ENCODE results near the gene OR10W1. TPM values are rescaled to one million over a fixed set of nuclear protein-coding genes. Genes with fewer than 3 reads are reported as not detected.

Gene OR10W1
- total RNA-seq, 4 donors from 2014 or later: not detected

DNA sequence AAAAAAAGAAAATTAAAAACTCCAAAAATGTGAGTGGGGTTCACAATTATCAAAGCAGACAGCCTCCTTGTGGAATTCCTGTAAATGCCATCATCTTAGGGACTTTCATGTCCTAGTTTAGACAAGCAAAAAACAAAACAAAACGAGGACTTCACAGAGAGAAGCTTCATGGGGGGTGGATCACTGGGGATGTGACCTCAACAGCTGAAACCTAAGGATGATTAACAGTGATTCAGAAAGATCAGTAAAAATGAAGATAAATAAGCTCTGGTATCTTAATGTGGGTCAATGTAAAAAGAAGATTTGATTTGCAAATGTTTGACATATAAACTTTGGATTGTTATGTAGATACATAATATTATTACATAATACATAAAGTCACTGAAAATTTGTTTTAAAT, 8.1 kb upstream of the OR10W1 start:
- TF ChIP-seq, protein P1, sequence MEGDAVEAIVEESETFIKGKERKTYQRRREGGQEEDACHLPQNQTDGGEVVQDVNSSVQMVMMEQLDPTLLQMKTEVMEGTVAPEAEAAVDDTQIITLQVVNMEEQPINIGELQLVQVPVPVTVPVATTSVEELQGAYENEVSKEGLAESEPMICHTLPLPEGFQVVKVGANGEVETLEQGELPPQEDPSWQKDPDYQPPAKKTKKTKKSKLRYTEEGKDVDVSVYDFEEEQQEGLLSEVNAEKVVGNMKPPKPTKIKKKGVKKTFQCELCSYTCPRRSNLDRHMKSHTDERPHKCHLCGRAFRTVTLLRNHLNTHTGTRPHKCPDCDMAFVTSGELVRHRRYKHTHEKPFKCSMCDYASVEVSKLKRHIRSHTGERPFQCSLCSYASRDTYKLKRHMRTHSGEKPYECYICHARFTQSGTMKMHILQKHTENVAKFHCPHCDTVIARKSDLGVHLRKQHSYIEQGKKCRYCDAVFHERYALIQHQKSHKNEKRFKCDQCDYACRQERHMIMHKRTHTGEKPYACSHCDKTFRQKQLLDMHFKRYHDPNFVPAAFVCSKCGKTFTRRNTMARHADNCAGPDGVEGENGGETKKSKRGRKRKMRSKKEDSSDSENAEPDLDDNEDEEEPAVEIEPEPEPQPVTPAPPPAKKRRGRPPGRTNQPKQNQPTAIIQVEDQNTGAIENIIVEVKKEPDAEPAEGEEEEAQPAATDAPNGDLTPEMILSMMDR (IDR thresholded peaks at IDR 0.05): no peak
- ATAC-seq (ENCODE audit: low FRiP score) (no peak), DNase-seq (ENCODE audit: low spot score) (no peak)

DNA sequence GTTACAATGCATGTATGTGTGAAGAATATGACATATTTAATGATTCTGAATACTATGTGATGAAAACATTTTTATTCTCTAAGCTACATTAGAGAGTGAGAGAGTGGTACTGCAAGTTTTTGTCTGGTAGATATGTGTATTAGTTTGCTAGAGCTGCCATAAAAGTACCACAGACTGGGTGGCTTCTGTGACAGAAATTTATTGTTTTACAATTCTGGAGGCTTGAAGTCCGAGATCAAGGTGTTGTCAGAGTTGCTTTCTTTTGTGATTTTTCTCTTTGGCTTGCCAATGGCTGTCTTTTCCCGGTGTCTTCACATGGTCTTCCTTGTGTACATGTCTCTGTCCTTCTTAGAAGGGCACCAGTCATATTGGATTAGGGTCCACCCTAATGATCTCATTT, 6.9 kb upstream of the OR10W1 start:
- TF ChIP-seq, protein P1 (IDR thresholded peaks at IDR 0.05): no peak
- DNase-seq (ENCODE audit: low spot score) (no peak), ATAC-seq (ENCODE audit: low FRiP score) (no peak)

DNA sequence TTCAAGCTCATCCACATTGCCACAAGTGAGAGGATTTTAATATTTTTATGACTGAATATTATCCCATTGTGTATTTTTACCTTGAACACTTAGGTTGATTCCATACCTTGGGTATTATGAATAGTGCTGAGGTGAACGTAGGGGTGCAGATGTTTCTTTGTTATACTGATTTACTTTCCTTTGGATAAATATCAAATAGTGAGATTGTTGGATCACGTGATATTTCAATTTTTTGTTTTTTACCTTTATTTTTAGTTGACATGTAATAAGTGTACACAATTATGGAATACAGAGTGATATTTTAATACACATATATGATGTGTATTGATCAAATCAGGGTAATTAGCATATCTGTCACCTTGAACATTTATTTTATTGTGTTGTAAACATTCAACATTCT, 8.1 kb downstream of the OR10W1 start:
- TF ChIP-seq, protein P1 (IDR thresholded peaks at IDR 0.05): no peak
- no peak for DNase-seq (ENCODE audit: low spot score)

DNA sequence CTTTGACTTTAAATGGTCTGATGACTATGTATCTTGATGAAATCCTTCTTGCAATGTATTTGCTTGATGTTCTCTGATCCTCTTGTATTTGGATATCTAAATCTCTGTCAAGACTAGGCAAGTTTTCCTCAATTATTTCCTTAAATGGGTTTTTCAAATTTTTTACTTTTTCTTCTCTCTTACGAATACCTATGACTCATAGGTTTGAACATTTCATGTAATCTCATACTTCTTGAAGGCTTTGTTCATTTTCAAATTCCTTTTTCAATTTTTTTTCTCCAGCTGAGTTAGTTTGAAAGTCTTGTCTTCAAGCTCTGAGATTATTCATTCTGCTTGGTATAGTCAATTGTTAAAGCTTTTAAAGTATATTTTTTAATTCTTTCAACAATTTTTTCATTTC, 13.1 kb downstream of the OR10W1 start:
- DNase-seq (ENCODE audit: low spot score) (no peak), ATAC-seq (ENCODE audit: low FRiP score) (no peak)
- TF ChIP-seq, protein P1 (IDR thresholded peaks at IDR 0.05): no peak

More for the DNA sequence above, 8.1 kb downstream of the OR10W1 start:
- no peak for ATAC-seq (ENCODE audit: low FRiP score)

DNA sequence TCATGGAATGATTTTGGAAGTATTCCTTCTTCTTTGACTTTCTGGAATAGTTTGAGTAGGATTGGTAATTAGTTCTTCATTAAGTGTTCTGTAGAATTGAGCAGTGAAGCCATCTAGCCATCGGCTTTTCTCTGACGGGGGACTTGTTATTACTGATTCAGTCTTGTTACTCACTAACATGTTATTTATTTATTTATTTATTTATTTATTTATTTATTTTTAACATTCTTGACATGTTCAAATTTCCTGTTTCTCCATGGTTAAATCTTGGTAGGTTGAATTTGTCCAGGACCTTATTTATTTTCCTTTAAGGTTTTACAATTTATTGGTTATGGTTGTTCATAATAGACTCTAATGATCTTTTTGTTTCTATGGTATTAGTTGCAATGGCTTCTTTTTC, 24.1 kb downstream of the OR10W1 start:
- no peak for DNase-seq (ENCODE audit: low spot score)
- no peak for ATAC-seq (ENCODE audit: low FRiP score)
- TF ChIP-seq, protein P1 (IDR thresholded peaks at IDR 0.05): no peak

DNA sequence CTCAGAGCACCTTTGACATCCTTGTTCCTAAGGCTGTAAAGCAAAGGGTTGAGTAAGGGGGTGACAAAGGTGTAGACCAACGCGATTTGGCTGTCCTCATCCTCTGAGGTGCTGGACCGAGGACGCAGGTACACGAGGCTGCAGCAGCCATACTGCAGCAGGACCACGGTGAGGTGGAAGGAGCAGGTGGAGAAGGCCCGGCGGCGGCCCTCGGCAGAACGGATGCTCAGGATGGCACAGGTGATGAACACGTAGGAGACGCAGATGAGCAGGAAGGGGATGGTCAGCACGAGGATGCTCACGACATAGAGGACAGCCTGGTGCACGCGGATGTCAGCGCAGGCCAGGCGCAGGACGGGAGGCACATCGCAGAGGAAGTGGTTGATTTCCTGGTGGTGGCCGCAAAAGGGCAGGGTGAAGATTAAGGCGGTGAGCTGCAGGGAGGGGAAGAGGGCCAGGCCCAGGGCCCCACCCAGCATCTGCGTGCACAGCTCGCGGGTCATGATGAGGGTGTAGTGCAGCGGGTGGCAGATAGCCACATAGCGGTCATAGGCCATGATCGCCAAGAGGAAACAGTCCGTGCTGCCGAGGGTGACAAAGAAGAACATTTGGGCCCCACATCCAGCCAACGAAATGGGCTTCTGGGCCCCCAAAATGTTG, 40.0 kb downstream of the OR10W1 start:
- DNase-seq (ENCODE audit: low spot score) (no peak), ATAC-seq (ENCODE audit: low FRiP score) (no peak)
- TF ChIP-seq, protein P1 (IDR thresholded peaks at IDR 0.05): no peak

DNA sequence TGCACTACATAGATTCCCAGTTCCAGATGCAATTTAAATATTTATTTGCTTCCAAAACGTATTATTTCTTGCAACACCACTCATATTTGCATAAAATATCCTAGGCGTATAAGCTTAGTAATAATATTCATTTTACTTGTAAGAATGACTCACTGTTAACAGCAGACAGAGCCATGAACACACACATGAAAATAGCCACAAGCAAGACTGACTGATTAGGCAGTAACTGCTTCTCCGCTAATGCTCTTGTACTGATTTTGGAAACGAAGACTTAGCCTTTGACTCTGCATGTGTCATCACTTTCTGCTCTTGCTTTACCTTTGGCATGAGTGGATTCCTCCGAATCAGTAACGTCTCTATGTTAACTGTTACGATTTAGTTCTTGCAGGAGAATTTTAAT, 45.3 kb downstream of the OR10W1 start:
- TF ChIP-seq, protein P1 (IDR thresholded peaks at IDR 0.05): no peak
- DNase-seq (ENCODE audit: low spot score) (no peak), ATAC-seq (ENCODE audit: low FRiP score) (no peak)

All from omental fat pad (tissue), 4 donors.